Upper lobe of left lung (tissue), 4 donors: ENCODE measurements around the gene CHRND.

ENCODE experiments used
- CTCF ChIP-seq, 6 experiments: fragments of 450-650 bp in 4 of 6; fragments of 200-600 bp in 2 of 6; sonication (generic) in 2 of 6; IDR thresholded peaks; one replicate each; pipeline ENCODE4 v1.5.1; 2016 to 2019; ENCODE audit warnings: antibody characterized with exemption in 6 of 6
- POLR2A ChIP-seq, 4 donors: fragments of 450-650 bp; IDR thresholded peaks; one replicate each; pipeline ENCODE4 v1.5.1; 2016 to 2017; ENCODE audit warnings: antibody characterized with exemption in 4 of 4, mild to moderate bottlenecking in 2 of 4

- TF ChIP-seq POLR2A (IDR thresholded peaks at IDR 0.05) (no peak), CTCF (IDR thresholded peaks at IDR 0.05) (no peak)
Observed at GRCh38 chr2:232525791-232526371, at the start of gene CHRND.
